HepG2 (cell line): ENCODE results near the gene CENPP. TPM values are rescaled to one million over a fixed set of nuclear protein-coding genes. Genes with fewer than 3 reads are reported as not detected.

Experiments used
- EHMT2 ChIP-seq: fragments of 200-600 bp; sonication (generic); IDR thresholded peaks from 2 replicates; pipeline ENCODE4 v1.7.0; 2017; ENCODE audit warnings: antibody characterized with exemption, low read depth, low read length, borderline replicate concordance
- ESRRA ChIP-seq: sonication (generic); formaldehyde crosslinking; IDR thresholded peaks from 2 replicates; pipeline ENCODE4 v1.5.1; 2020; ENCODE audit warnings: mild to moderate bottlenecking, low read depth, missing genetic modification reagents
- FOXA3 ChIP-seq: IDR thresholded peaks from 2 replicates; pipeline ENCODE4 v1.6.1; 2016; ENCODE audit warnings: missing genetic modification reagents, missing compliant biosample characterization
- GFI1 ChIP-seq: sonication (generic); formaldehyde crosslinking; IDR thresholded peaks from 2 replicates; pipeline ENCODE4 v1.5.0; 2020; ENCODE audit warnings: missing genetic modification reagents, mild to moderate bottlenecking, borderline replicate concordance
- GLMP ChIP-seq: sonication (generic); formaldehyde crosslinking; IDR thresholded peaks from 2 replicates; pipeline ENCODE4 v1.9.0; 2021; ENCODE audit warnings: missing genetic modification reagents, mild to moderate bottlenecking, borderline replicate concordance
- KAT8 ChIP-seq: IDR thresholded peaks from 2 replicates; pipeline ENCODE4 v1.6.1; 2016; ENCODE audit warnings: missing genetic modification reagents, missing compliant biosample characterization
- PRDM15 ChIP-seq: sonication (generic); formaldehyde crosslinking; IDR thresholded peaks from 2 replicates; pipeline ENCODE4 v1.4.0; 2020; ENCODE audit warnings: missing genetic modification reagents
- RAD51 ChIP-seq: fragments of 450-650 bp; IDR thresholded peaks from 2 replicates; pipeline ENCODE4 v1.6.1; 2016; ENCODE audit warnings: borderline replicate concordance
- RXRA ChIP-seq: sonication (generic); formaldehyde crosslinking; IDR thresholded peaks from 2 replicates; pipeline ENCODE4 v1.5.1; 2020; ENCODE audit warnings: missing genetic modification reagents
- YY1 ChIP-seq: IDR thresholded peaks from 2 replicates; pipeline ENCODE4 v1.6.1; 2011; ENCODE audit warnings: low read length, low read depth, moderate library complexity, mild to moderate bottlenecking; ENCODE audit not compliant: insufficient read depth, insufficient replicate concordance
- ZNF251 ChIP-seq: sonication (generic); formaldehyde crosslinking; IDR thresholded peaks from 2 replicates; pipeline ENCODE4 v1.9.0; 2021; ENCODE audit warnings: mild to moderate bottlenecking, missing genetic modification reagents
- ZNF407 ChIP-seq: sonication (generic); formaldehyde crosslinking; IDR thresholded peaks from one replicate; pipeline ENCODE4 v1.5.1; 2020; ENCODE audit warnings: mild to moderate bottlenecking, missing genetic modification reagents; ENCODE audit errors: not compliant biosample characterization
- ZNF546 ChIP-seq: sonication (generic); formaldehyde crosslinking; conservative IDR thresholded peaks from 2 replicates; pipeline ENCODE4 v1.8.1; 2023; ENCODE audit warnings: mild to moderate bottlenecking, missing genetic modification reagents
- ZNF598 ChIP-seq: sonication (generic); formaldehyde crosslinking; IDR thresholded peaks from 2 replicates; pipeline ENCODE4 v1.5.1; 2020; ENCODE audit warnings: mild to moderate bottlenecking, missing genetic modification reagents, borderline replicate concordance
- ZNF746 ChIP-seq: sonication (generic); formaldehyde crosslinking; IDR thresholded peaks from 2 replicates; pipeline ENCODE4 v1.8.0; 2022; ENCODE audit warnings: mild to moderate bottlenecking, missing genetic modification reagents
- polyA plus RNA-seq, 8 experiments: library from polyadenylated mRNA; depleted of rRNA in 3 of 8; stranded (reverse) in 7 of 8; unstranded in 1 of 8; fragments of >200 nt; fragmentation: Illumina TruSeq in 4 of 8; extraction: Trizol in 4 of 8; gene quantifications; 2 replicates each; pipeline versions ENCODE4 v1.2.1 to v1.2.3, GENCODE V29; 2011 to 2016; ENCODE audit warnings: low read depth in 4 of 8, missing spikeins in 1 of 8, mixed read lengths in 1 of 8; ENCODE audit not compliant: insufficient read depth in 1 of 8
- total RNA-seq, 5 experiments: library from RNA; depleted of rRNA; stranded (reverse); fragments of >200 nt; fragmentation: Illumina TruSeq; extraction: Trizol; gene quantifications; 2 replicates each; pipeline ENCODE4 v1.2.3, GENCODE V29; 2016; ENCODE audit warnings: low read depth in 1 of 5

The CENPP gene
- total and polyA plus RNA-seq, 2 of the 13 experiments (the other 11 are each of a cell fraction or from before 2014, with no cell fraction given): 2.0 to 11.4 TPM

- TF ChIP-seq RXRA (CRISPR knock-in tag): peak; percentile 36
- no peak for TF ChIP-seq PRDM15 (CRISPR knock-in tag)
- no peak for TF ChIP-seq ZNF598 (CRISPR knock-in tag)
- TF ChIP-seq GFI1 (CRISPR knock-in tag): 0 out of 2 replicates have a peak, but pooled peaks have one; percentile 42
- no peak for TF ChIP-seq ZNF251
- peak; percentile 44 for TF ChIP-seq YY1
- no peak for TF ChIP-seq GLMP (CRISPR knock-in tag)
- TF ChIP-seq ZNF746 (CRISPR knock-in tag): peak; percentile 49; the same call in 1 of the 2 replicates
- TF ChIP-seq ZNF546 (CRISPR knock-in tag): 0 out of 2 replicates have a peak, but pooled peaks have one; percentile 2
- TF ChIP-seq KAT8 (CRISPR knock-in tag): peak; percentile 98
- TF ChIP-seq FOXA3 (CRISPR knock-in tag): peak; percentile 54
- TF ChIP-seq ZNF407 (CRISPR knock-in tag): no peak
- TF ChIP-seq ESRRA (CRISPR knock-in tag): no peak
- TF ChIP-seq RAD51: peak; percentile 95
- TF ChIP-seq EHMT2: no peak; the same call in 1 of the 2 replicates
These were observed at the start of gene CENPP, which contains the start of gene NOL8 (continued) for GRCh38 chr9:92325269-92325990.
